COLO668 (cell line): Measurements from ENCODE around the gene FAM219A.
"Not testable (repeated sequence)": the region's sequence is repeated elsewhere in the genome, so short reads cannot be mapped to it uniquely, and the experiment has no call there.

Experiments used
- DNase-seq: peaks from one replicate; lab custom pipeline; 2025; ENCODE audit not compliant: unreplicated experiment; lab: John Stamatoyannopoulos, UW

Gene FAM219A

GRCh38 chr9:34485822-34486221, 27.5 kb upstream of the FAM219A start:
- no peak for DNase-seq

- DNase-seq: no peak
Measured at GRCh38 chr9:34484678-34485077, 26.3 kb upstream of the FAM219A start.

- not testable (repeated sequence) for DNase-seq
Measured at GRCh38 chr9:34482746-34483145, 24.4 kb upstream of the FAM219A start.

- not testable (repeated sequence) for DNase-seq
Measured at GRCh38 chr9:34481620-34482019, 23.2 kb upstream of the FAM219A start.

GRCh38 chr9:34479431-34479866, 21.1 kb upstream of the FAM219A start:
- no peak for DNase-seq

GRCh38 chr9:34477541-34477940, 19.2 kb upstream of the FAM219A start:
- DNase-seq: no peak

- no peak for DNase-seq
Measured at GRCh38 chr9:34475097-34475496, 16.7 kb upstream of the FAM219A start.

- no peak for DNase-seq
Measured at GRCh38 chr9:34465468-34465867, 7.1 kb upstream of the FAM219A start.

- no peak for DNase-seq
Measured at GRCh38 chr9:34464571-34464970, 6.2 kb upstream of the FAM219A start.

GRCh38 chr9:34463901-34464232, 5.5 kb upstream of the FAM219A start:
- no peak for DNase-seq

GRCh38 chr9:34463098-34463900, 4.9 kb upstream of the FAM219A start:
- DNase-seq: no peak

- DNase-seq: no peak
Measured at GRCh38 chr9:34459941-34460340, 1.6 kb upstream of the FAM219A start.

GRCh38 chr9:34459356-34459755, 986 bp upstream of the FAM219A start:
- DNase-seq: no peak

GRCh38 chr9:34458959-34459340, 580 bp upstream of the FAM219A start:
- no peak for DNase-seq

- peak; percentile 76 for DNase-seq
Measured at GRCh38 chr9:34457266-34458012, 931 bp downstream of the FAM219A start.

- DNase-seq: no peak
Measured at GRCh38 chr9:34456746-34457145, 1.6 kb downstream of the FAM219A start.

- DNase-seq: no peak
Measured at GRCh38 chr9:34456151-34456550, 2.2 kb downstream of the FAM219A start.

- DNase-seq: no peak
Measured at GRCh38 chr9:34454571-34455065, 3.8 kb downstream of the FAM219A start.

- no peak for DNase-seq
Measured at GRCh38 chr9:34452568-34452967, 5.8 kb downstream of the FAM219A start.

- no peak for DNase-seq
Measured at GRCh38 chr9:34451545-34451944, 6.8 kb downstream of the FAM219A start.

- DNase-seq: no peak
Measured at GRCh38 chr9:34451135-34451534, 7.2 kb downstream of the FAM219A start.

GRCh38 chr9:34450644-34451043, 7.7 kb downstream of the FAM219A start:
- no peak for DNase-seq
